NCI-H526 treated with DMSO at 0.1 percent for 48 hours (cell line): ENCODE results near the gene FAM171A2.
"Not testable (repeated sequence)": the region's sequence is repeated elsewhere in the genome, so short reads cannot be mapped to it uniquely, and the experiment has no call there.

Experiments used
- DNase-seq: peaks from one replicate; lab custom pipeline; 2025; lab: John Stamatoyannopoulos, UW

FAM171A2 gene

GRCh38 chr17:44363613-44364159 is at the start of gene FAM171A2:
FAM171A2 (minus strand) TSS chr17:44363853; CDS start chr17:44363714, 139 bp downstream.
- peak; percentile 39 for DNase-seq

GRCh38 chr17:44409309-44410028 is 45.8 kb upstream of the FAM171A2 start:
- no peak for DNase-seq

GRCh38 chr17:44408786-44409185 is 45.1 kb upstream of the FAM171A2 start:
- no peak for DNase-seq

GRCh38 chr17:44402564-44403172 is 39.0 kb upstream of the FAM171A2 start:
- no peak for DNase-seq

- no peak for DNase-seq
These were observed 36.7 kb upstream of the FAM171A2 start for GRCh38 chr17:44400226-44400847.

- no peak for DNase-seq
These were observed 35.3 kb upstream of the FAM171A2 start for GRCh38 chr17:44398692-44399691.

- no peak for DNase-seq
These were observed 34.1 kb upstream of the FAM171A2 start for GRCh38 chr17:44397479-44398440.

- no peak for DNase-seq
These were observed 33.3 kb upstream of the FAM171A2 start for GRCh38 chr17:44396946-44397345.

GRCh38 chr17:44394833-44395232 is 31.2 kb upstream of the FAM171A2 start:
- no peak for DNase-seq

GRCh38 chr17:44394112-44394511 is 30.5 kb upstream of the FAM171A2 start:
- not testable (repeated sequence) for DNase-seq

- DNase-seq, result no peak
These were observed 26.7 kb upstream of the FAM171A2 start for GRCh38 chr17:44390250-44390870.

- no peak for DNase-seq
These were observed 26.1 kb upstream of the FAM171A2 start for GRCh38 chr17:44389723-44390202.

- DNase-seq, result no peak
These were observed 25.6 kb upstream of the FAM171A2 start, which contains the start of gene ITGA2B for GRCh38 chr17:44389281-44389680. ITGA2B (minus strand) TSS chr17:44389649; CDS start chr17:44389473, 176 bp downstream.

- no peak for DNase-seq
These were observed 24.2 kb upstream of the FAM171A2 start for GRCh38 chr17:44387804-44388203.

- no peak for DNase-seq
These were observed 22.5 kb upstream of the FAM171A2 start for GRCh38 chr17:44386182-44386525.

- DNase-seq, result peak; percentile 85
These were observed 21.9 kb upstream of the FAM171A2 start for GRCh38 chr17:44385287-44386181.

GRCh38 chr17:44384823-44385286 is 21.2 kb upstream of the FAM171A2 start:
- no peak for DNase-seq

GRCh38 chr17:44384281-44384822 is 20.7 kb upstream of the FAM171A2 start:
- no peak for DNase-seq
